Endodermal cell (in vitro differentiated cells): ENCODE measurements around the gene BEND3. TPM values are rescaled to one million over a fixed set of nuclear protein-coding genes. Genes with fewer than 3 reads are reported as not detected.

ENCODE experiments used
- DNase-seq: peaks from one replicate; pipeline ENCODE4 v3.0.0-alpha.2; 2017
- H3K27ac ChIP-seq: 2 replicates; pipeline ENCODE4 v1.5.1; 2013; ENCODE audit warnings: mild to moderate bottlenecking, low read depth, low read length, moderate library complexity
- H3K27me3 ChIP-seq: 2 replicates; pipeline ENCODE4 v1.6.1; 2013; ENCODE audit warnings: mild to moderate bottlenecking, low read length, moderate library complexity; ENCODE audit not compliant: insufficient read depth, control insufficient read depth, poor library complexity, severe bottlenecking
- H3K36me3 ChIP-seq: 2 replicates; pipeline ENCODE4 v1.7.0; 2013; ENCODE audit warnings: mild to moderate bottlenecking, low read length, moderate library complexity; ENCODE audit not compliant: control insufficient read depth, insufficient read depth
- H3K4me1 ChIP-seq: one replicate; pipeline ENCODE4 v1.7.0; 2013; ENCODE audit warnings: low read length; ENCODE audit not compliant: control insufficient read depth, insufficient read depth
- H3K4me3 ChIP-seq: 2 replicates; pipeline ENCODE4 v1.5.1; 2013; ENCODE audit warnings: mild to moderate bottlenecking, low read length, moderate library complexity
- H3K9ac ChIP-seq: 2 replicates; pipeline ENCODE4 v1.6.1; 2013; ENCODE audit warnings: mild to moderate bottlenecking, low read length, moderate library complexity; ENCODE audit not compliant: poor library complexity, severe bottlenecking; ENCODE audit errors: extremely low read depth
- H3K9me3 ChIP-seq: 2 replicates; pipeline ENCODE4 v1.6.1; 2013; ENCODE audit warnings: mild to moderate bottlenecking, low read length, moderate library complexity; ENCODE audit not compliant: control insufficient read depth
- H3K27ac Mint-ChIP-seq: 2 replicates; pipeline ENCODE4 v1.8.0; 2020; ENCODE audit warnings: mixed read lengths
- H3K27me3 Mint-ChIP-seq: 2 replicates; pipeline ENCODE4 v1.8.0; 2021; ENCODE audit warnings: mild to moderate bottlenecking, mixed read lengths; ENCODE audit not compliant: insufficient read depth
- H3K36me3 Mint-ChIP-seq: 2 replicates; pipeline ENCODE4 v1.8.0; 2020; ENCODE audit warnings: low read depth, mixed read lengths
- H3K4me1 Mint-ChIP-seq: 2 replicates; pipeline ENCODE4 v1.8.0; 2020; ENCODE audit warnings: mixed read lengths
- H3K4me3 Mint-ChIP-seq: 2 replicates; pipeline ENCODE4 v1.8.0; 2020; ENCODE audit warnings: mild to moderate bottlenecking, moderate library complexity, mixed read lengths
- H3K9me3 Mint-ChIP-seq: 2 replicates; pipeline ENCODE4 v1.8.0; 2020; ENCODE audit warnings: mild to moderate bottlenecking, mixed read lengths
- WGBS, 2 experiments: methylation state at CpG; one replicate each; pipeline versions ENCODE4 v1.1.5 to v1.1.7; 2013; ENCODE audit warnings: missing lambda C conversion rate in 2 of 2, mixed read lengths in 1 of 2; ENCODE audit not compliant: insufficient coverage in 1 of 2, insufficient read length in 1 of 2; 5-methylcytosine and 5-hydroxymethylcytosine counted together
- total RNA-seq, 2 donors: library from RNA; stranded (reverse); fragmentation: NEBNext Ultra II Directional in 1 of 2; extraction: Animal tissue kit (Norgen Biotek cat#: 25700) in 1 of 2; gene quantifications; 2 replicates in 1 of 2; 3 replicates in 1 of 2; pipeline ENCODE4 v1.2.1, GENCODE V29; 2021
- TF ChIP-seq, protein P1 (sequence below): fragments of 200-600 bp; sonication (generic); conservative IDR thresholded peaks from 2 replicates; pipeline ENCODE4 v1.5.0; 2021; ENCODE audit warnings: antibody characterized with exemption, mild to moderate bottlenecking

Gene BEND3
- total RNA-seq, 2 donors from 2014 or later: 18.0 to 28.6 TPM

DNA sequence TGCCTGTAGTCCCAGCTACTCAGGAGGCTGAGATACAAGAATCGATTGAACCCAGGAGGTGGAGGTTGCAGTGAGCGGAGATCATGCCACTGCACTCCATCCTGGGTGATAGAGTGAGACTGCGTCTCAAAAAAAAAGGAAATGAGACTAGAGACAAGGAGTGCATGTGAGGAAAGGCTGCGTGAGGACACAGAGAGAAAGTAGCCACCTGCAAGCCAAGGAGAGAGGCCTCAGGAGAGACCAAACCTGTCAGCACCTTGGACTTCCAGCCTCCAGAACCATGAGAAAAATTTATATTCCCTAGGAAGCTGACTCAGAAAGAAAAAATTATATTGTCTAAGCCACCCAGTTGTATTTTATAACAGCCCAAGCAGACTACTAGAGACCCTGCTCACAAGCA is 7.4 kb upstream of the BEND3 start:
- no peaks in the 10 kb centered on the region for H3K36me3 Mint-ChIP-seq
- no peaks in the 10 kb centered on the region for H3K27me3 ChIP-seq

DNA sequence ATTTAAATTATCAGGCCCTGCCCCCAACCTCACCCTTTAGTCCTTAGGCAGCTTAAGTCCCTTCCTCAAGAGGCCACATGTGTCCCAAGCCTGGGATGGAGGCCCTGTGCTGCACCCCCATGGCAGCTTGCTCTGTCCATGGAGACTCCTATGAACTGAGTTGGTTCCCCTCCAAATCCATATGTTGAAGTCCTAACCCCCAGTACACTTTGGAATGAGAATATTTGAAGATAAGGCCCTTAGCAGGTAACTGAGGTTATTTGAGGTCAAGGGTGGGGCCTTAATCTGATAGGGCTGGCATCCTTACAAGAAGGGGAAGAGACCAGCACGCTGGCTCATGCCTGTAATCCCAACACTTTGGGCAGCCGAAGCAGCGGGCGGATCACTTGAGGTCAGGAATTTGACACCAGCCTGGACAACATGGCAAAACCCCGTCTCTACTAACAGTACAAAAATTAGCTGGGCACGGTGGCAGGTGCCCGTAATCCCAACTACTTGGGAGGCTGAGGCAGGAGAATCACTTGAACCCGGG is 6.7 kb upstream of the BEND3 start:
- Histone ChIP-seq H3K4me3 (no peak overlapping the region), H3K4me1 (peaks cover 4% of the 10 kb centered on the region), H3K27ac (no peak overlapping the region), H3K36me3 (no peaks in the 10 kb centered on the region), H3K9ac (no peak overlapping the region), H3K9me3 (no peaks in the 10 kb centered on the region), H3K27me3 (no peaks in the 10 kb centered on the region)
- Mint-ChIP-seq H3K36me3 (no peaks in the 10 kb centered on the region), H3K4me3 (no peak overlapping the region), H3K27ac (peak overlapping the region; percentile 77), H3K4me1 (peaks cover 35% of the 10 kb centered on the region), H3K9me3 (no peaks in the 10 kb centered on the region), H3K27me3 (no peaks in the 10 kb centered on the region)
- TF ChIP-seq, protein P1, sequence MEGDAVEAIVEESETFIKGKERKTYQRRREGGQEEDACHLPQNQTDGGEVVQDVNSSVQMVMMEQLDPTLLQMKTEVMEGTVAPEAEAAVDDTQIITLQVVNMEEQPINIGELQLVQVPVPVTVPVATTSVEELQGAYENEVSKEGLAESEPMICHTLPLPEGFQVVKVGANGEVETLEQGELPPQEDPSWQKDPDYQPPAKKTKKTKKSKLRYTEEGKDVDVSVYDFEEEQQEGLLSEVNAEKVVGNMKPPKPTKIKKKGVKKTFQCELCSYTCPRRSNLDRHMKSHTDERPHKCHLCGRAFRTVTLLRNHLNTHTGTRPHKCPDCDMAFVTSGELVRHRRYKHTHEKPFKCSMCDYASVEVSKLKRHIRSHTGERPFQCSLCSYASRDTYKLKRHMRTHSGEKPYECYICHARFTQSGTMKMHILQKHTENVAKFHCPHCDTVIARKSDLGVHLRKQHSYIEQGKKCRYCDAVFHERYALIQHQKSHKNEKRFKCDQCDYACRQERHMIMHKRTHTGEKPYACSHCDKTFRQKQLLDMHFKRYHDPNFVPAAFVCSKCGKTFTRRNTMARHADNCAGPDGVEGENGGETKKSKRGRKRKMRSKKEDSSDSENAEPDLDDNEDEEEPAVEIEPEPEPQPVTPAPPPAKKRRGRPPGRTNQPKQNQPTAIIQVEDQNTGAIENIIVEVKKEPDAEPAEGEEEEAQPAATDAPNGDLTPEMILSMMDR: no peak
- 84 to 97% methylated on average over 6 to 8 of the region's 8 CpGs for whole genome bisulfite sequencing, 2 experiments
- DNase-seq: peak; percentile 54

More for the DNA sequence above, 7.4 kb upstream of the BEND3 start:
- Histone ChIP-seq H3K27ac (no peak overlapping the region), H3K9ac (no peak overlapping the region), H3K9me3 (no peaks in the 10 kb centered on the region), H3K4me3 (no peak overlapping the region), H3K4me1 (peaks cover 4% of the 10 kb centered on the region), H3K36me3 (no peaks in the 10 kb centered on the region)
- no peak overlapping the region for H3K4me3 Mint-ChIP-seq
- H3K27ac Mint-ChIP-seq: no peak overlapping the region
- 93 to 98% methylated on average over 4 of the region's 4 CpGs for WGBS, 2 experiments
- peaks cover 30% of the 10 kb centered on the region for H3K4me1 Mint-ChIP-seq
- no peaks in the 10 kb centered on the region for H3K9me3 Mint-ChIP-seq
- TF ChIP-seq, protein P1: no peak
- DNase-seq: peak; percentile 17
- H3K27me3 Mint-ChIP-seq: no peaks in the 10 kb centered on the region

DNA sequence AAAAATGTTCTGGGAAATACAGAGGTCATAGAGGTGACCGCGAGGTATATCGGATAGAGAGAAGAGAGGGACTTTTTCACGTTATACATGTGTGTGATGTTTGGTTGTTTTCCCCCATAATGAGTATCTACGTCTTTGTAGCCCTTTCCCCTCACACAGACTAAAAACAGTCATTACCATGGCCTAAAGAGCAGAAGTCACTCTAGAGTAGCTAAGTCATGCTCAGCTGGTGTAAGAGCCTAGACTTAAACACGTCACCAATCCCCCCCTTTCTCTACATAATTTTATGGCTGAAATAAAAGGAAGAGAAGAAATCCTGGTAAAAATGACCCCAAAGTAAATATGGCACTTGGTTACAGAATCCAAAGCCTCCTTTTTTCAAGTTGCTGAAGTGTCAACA is 6.0 kb upstream of the BEND3 start:
- Histone ChIP-seq H3K9me3 (no peaks in the 10 kb centered on the region), H3K4me1 (peaks cover 8% of the 10 kb centered on the region), H3K9ac (no peak overlapping the region), H3K4me3 (no peak overlapping the region), H3K27me3 (no peaks in the 10 kb centered on the region), H3K27ac (no peak overlapping the region), H3K36me3 (no peaks in the 10 kb centered on the region)
- DNase-seq: no peak
- Mint-ChIP-seq H3K4me3 (no peak overlapping the region), H3K9me3 (no peaks in the 10 kb centered on the region), H3K27ac (peak overlapping the region; percentile 77), H3K36me3 (no peaks in the 10 kb centered on the region), H3K27me3 (no peaks in the 10 kb centered on the region), H3K4me1 (peaks cover 42% of the 10 kb centered on the region)
- TF ChIP-seq, protein P1: no peak
- WGBS, 2 experiments: 92 to 94% methylated on average over 3 to 6 of the region's 6 CpGs
